HepG2 (cell line): ENCODE data around the gene RIF1. TPM values are rescaled to one million over a fixed set of nuclear protein-coding genes. Genes with fewer than 3 reads are reported as not detected.

Source experiments
- ATAC-seq: fragments of 200-7000 bp; cut with Tn5 transposase; 3 replicates; pipeline ENCODE4 v1.9.1; 2020; ENCODE audit warnings: mild to moderate bottlenecking, moderate library complexity
- BruUV-seq: library from RNA; stranded (reverse); fragments of 400-500 nt; replicated peaks from 2 replicates; lab custom pipeline; 2021; lab: Mats Ljungman, UMichigan
- CTCF ChIA-PET: fragments of 300-600 bp; formaldehyde crosslinking; extraction: SDS; loops from one replicate; lab custom pipeline; 2021; ENCODE audit warnings: low total read pairs, inconsistent platforms, low intra/inter-chr PET ratio; lab: Yijun Ruan, JAX
- POLR2A ChIA-PET: fragments of 350-600 bp; sonication (Branson Sonifier 250); formaldehyde crosslinking; loops from one replicate; lab custom pipeline; 2020; ENCODE audit warnings: antibody characterized with exemption, inconsistent platforms; lab: Yijun Ruan, JAX
- DNase-seq: peaks from one replicate; pipeline ENCODE4 v3.0.0-alpha.2; 2015; ENCODE audit warnings: low spot score
- FAIRE-seq: peaks from 3 replicates; lab custom pipeline; 2011; peaks lifted over from hg19 to GRCh38; lab: Jason Lieb, UNC
- H2AFZ ChIP-seq: one replicate; pipeline ENCODE4 v1.6.1; 2011; ENCODE audit warnings: low read length, inconsistent platforms
- H3K27ac ChIP-seq: fragments of 300-600 bp; 3 replicates; pipeline ENCODE4 v1.8.0; 2011; ENCODE audit warnings: mixed run types, mild to moderate bottlenecking, mixed read lengths, low read length, inconsistent platforms; ENCODE audit not compliant: insufficient read depth; ENCODE audit errors: extremely low read length
- H3K27me3 ChIP-seq, 2 experiments: fragments of 200-600 bp in 1 of 2; 2 replicates in 1 of 2; 3 replicates in 1 of 2; pipeline versions ENCODE4 v1.6.0 to v1.8.0; 2011; ENCODE audit warnings: low read length in 2 of 2, mild to moderate bottlenecking in 2 of 2, moderate library complexity in 2 of 2, inconsistent platforms in 1 of 2; ENCODE audit not compliant: insufficient read depth in 2 of 2, control insufficient read depth in 1 of 2
- H3K36me3 ChIP-seq, 2 experiments: fragments of 200-600 bp in 1 of 2; replicated peaks in 1 of 2; 2 replicates in 1 of 2; 3 replicates in 1 of 2; pipeline versions ENCODE4 v1.5.1 to v1.8.0; 2011; ENCODE audit warnings: low read length in 2 of 2, inconsistent platforms in 1 of 2; ENCODE audit not compliant: insufficient read depth in 2 of 2, control insufficient read depth in 1 of 2
- H3K4me1 ChIP-seq: 2 replicates; pipeline ENCODE4 v1.5.1; 2012; ENCODE audit warnings: low read length, inconsistent platforms; ENCODE audit not compliant: insufficient read depth
- H3K4me2 ChIP-seq: 2 replicates; pipeline ENCODE4 v1.6.0; 2011; ENCODE audit warnings: low read depth, low read length, inconsistent platforms
- H3K4me3 ChIP-seq, 3 experiments: fragments of 200-600 bp in 1 of 3; sonication (generic), shearing (Covaris generic) in 1 of 3; replicated peaks in 1 of 3; 2 replicates each; pipeline ENCODE4 v1.5.1; 2011 to 2016; ENCODE audit warnings: low read length in 3 of 3, inconsistent platforms in 2 of 3, low read depth in 2 of 3, mild to moderate bottlenecking in 2 of 3, control low read depth in 1 of 3, mixed read lengths in 1 of 3; ENCODE audit not compliant: insufficient read depth in 1 of 3
- H3K79me2 ChIP-seq: one replicate; pipeline ENCODE4 v1.6.1; 2011; ENCODE audit warnings: low read length, inconsistent platforms; ENCODE audit not compliant: insufficient read depth
- H3K9ac ChIP-seq: 2 replicates; pipeline ENCODE4 v1.6.0; 2011; ENCODE audit warnings: mild to moderate bottlenecking, low read depth, low read length, inconsistent platforms; ENCODE audit not compliant: insufficient read depth
- H3K9me3 ChIP-seq: 2 replicates; pipeline ENCODE4 v1.5.1; 2012; ENCODE audit warnings: mild to moderate bottlenecking, low read length
- H4K20me1 ChIP-seq: 2 replicates; pipeline ENCODE4 v1.6.0; 2011; ENCODE audit warnings: inconsistent platforms, mild to moderate bottlenecking, low read length, moderate library complexity; ENCODE audit not compliant: insufficient read depth
- AHDC1 ChIP-seq: sonication (generic); formaldehyde crosslinking; IDR thresholded peaks from 2 replicates; pipeline ENCODE4 v1.5.1; 2020; ENCODE audit warnings: mild to moderate bottlenecking, missing genetic modification reagents, borderline replicate concordance
- ATF1 ChIP-seq: IDR thresholded peaks from 2 replicates; pipeline ENCODE4 v1.6.1; 2016; ENCODE audit warnings: mild to moderate bottlenecking, control low read depth
- HDAC1 ChIP-seq: sonication (generic); formaldehyde crosslinking; IDR thresholded peaks from 2 replicates; pipeline ENCODE4 v1.5.1; 2020; ENCODE audit warnings: mild to moderate bottlenecking, missing genetic modification reagents
- HMGXB4 ChIP-seq, 2 experiments: sonication (generic) in 1 of 2; formaldehyde crosslinking in 1 of 2; IDR thresholded peaks; 2 replicates each; pipeline versions ENCODE4 v1.4.0 to v1.6.1; 2018 to 2020; ENCODE audit warnings: missing genetic modification reagents in 2 of 2, borderline replicate concordance in 1 of 2, low read depth in 1 of 2, mild to moderate bottlenecking in 1 of 2, missing biosample characterization in 1 of 2
- IRX3 ChIP-seq: sonication (generic); formaldehyde crosslinking; IDR thresholded peaks from 2 replicates; pipeline ENCODE4 v1.8.1; 2023; ENCODE audit warnings: mild to moderate bottlenecking, low read depth, missing genetic modification reagents, borderline replicate concordance
- KLF16 ChIP-seq, 2 experiments: sonication (generic) in 1 of 2; formaldehyde crosslinking in 1 of 2; IDR thresholded peaks; 2 replicates each; pipeline versions ENCODE4 v1.6.1 to v1.8.0; 2016 to 2023; ENCODE audit warnings: missing genetic modification reagents in 2 of 2, missing compliant biosample characterization in 1 of 2
- KMT2B ChIP-seq: IDR thresholded peaks from 2 replicates; pipeline ENCODE4 v1.6.1; 2016; ENCODE audit warnings: missing genetic modification reagents, missing compliant biosample characterization
- MAFF ChIP-seq: IDR thresholded peaks from 2 replicates; pipeline ENCODE4 v1.6.1; 2011; ENCODE audit warnings: low read depth, low read length, improper control_type of control experiment
- MED13 ChIP-seq: sonication (generic); formaldehyde crosslinking; IDR thresholded peaks from 2 replicates; pipeline ENCODE4 v1.5.0; 2020; ENCODE audit warnings: missing genetic modification reagents
- NPAS2 ChIP-seq: sonication (generic); formaldehyde crosslinking; IDR thresholded peaks from 2 replicates; pipeline ENCODE4 v1.8.0; 2022; ENCODE audit warnings: mild to moderate bottlenecking, missing genetic modification reagents, borderline replicate concordance
- TMF1 ChIP-seq: sonication (generic); formaldehyde crosslinking; IDR thresholded peaks from 2 replicates; pipeline ENCODE4 v1.8.1; 2022; ENCODE audit warnings: low read depth, missing genetic modification reagents
- ZBTB4 ChIP-seq: sonication (generic); formaldehyde crosslinking; IDR thresholded peaks from 2 replicates; pipeline ENCODE4 v1.4.0; 2020; ENCODE audit warnings: missing genetic modification reagents, mild to moderate bottlenecking, borderline replicate concordance
- ZFP62 ChIP-seq: sonication (generic); formaldehyde crosslinking; IDR thresholded peaks from 2 replicates; pipeline ENCODE4 v1.4.0; 2020; ENCODE audit warnings: missing genetic modification reagents
- ZNF644 ChIP-seq: IDR thresholded peaks from 2 replicates; pipeline ENCODE4 v1.6.1; 2016; ENCODE audit warnings: low read depth
- ZNF879 ChIP-seq: sonication (generic); formaldehyde crosslinking; IDR thresholded peaks from 2 replicates; pipeline ENCODE4 v1.8.1; 2023; ENCODE audit warnings: missing genetic modification reagents
- WGBS: methylation state at CpG from one replicate; pipeline ENCODE4 v1.1.6; 2017; ENCODE audit warnings: low lambda C conversion rate; 5-methylcytosine and 5-hydroxymethylcytosine counted together
- in situ Hi-C: cut with HindIII; loops from 2 replicates; pipeline ENCODE4 v1.10.0; 2017; ENCODE audit warnings: low pct_unique_long_range_greater_than_20kb; ENCODE audit not compliant: extremely low pct_ligation_motif_present
- intact Hi-C: fragments of 100-400 bp; cut with micrococcal nuclease; formaldehyde crosslinking; loops from one replicate; pipeline ENCODE4 v1.10.0; 2022; ENCODE audit not compliant: unreplicated experiment
- polyA plus RNA-seq, 8 experiments: library from polyadenylated mRNA; depleted of rRNA in 3 of 8; stranded (reverse) in 7 of 8; unstranded in 1 of 8; fragments of >200 nt; fragmentation: Illumina TruSeq in 4 of 8; extraction: Trizol in 4 of 8; gene quantifications; 2 replicates each; pipeline versions ENCODE4 v1.2.1 to v1.2.3, GENCODE V29; 2011 to 2016; ENCODE audit warnings: low read depth in 4 of 8, missing spikeins in 1 of 8, mixed read lengths in 1 of 8; ENCODE audit not compliant: insufficient read depth in 1 of 8
- total RNA-seq, 5 experiments: library from RNA; depleted of rRNA; stranded (reverse); fragments of >200 nt; fragmentation: Illumina TruSeq; extraction: Trizol; gene quantifications; 2 replicates each; pipeline ENCODE4 v1.2.3, GENCODE V29; 2016; ENCODE audit warnings: low read depth in 1 of 5

The RIF1 gene
- total and polyA plus RNA-seq, 2 of the 13 experiments (the other 11 are each of a cell fraction or from before 2014, with no cell fraction given) = 12.1 to 73.6 TPM

- Histone ChIP-seq H3K4me2 (no peak overlapping the region), H3K79me2 (no peaks in the 10 kb centered on the region), H3K9me3 (no peaks in the 10 kb centered on the region), H3K4me1 (no peaks in the 10 kb centered on the region), H3K27me3 (no peaks in the 10 kb centered on the region), H4K20me1 (no peaks in the 10 kb centered on the region), H2AFZ (no peak overlapping the region), H3K36me3 (peaks cover 17 to 82% of the 10 kb centered on the region in 2 experiments), H3K4me3 (no peak overlapping the region), H3K27ac (no peak overlapping the region), H3K9ac (no peak overlapping the region)
- intact Hi-C loops = no loop called here
- no TSS peak for BruUV-seq
- no peak for DNase-seq
- CTCF ChIA-PET = no interaction called here
- WGBS = 96% methylated on average over 1 of the region's 1 CpG
- in situ Hi-C loops = loop anchor here (25.0 kb wide), 1 partner anchor 1203 kb away; no protein-coding TSS in a partner anchor
- no peak for FAIRE-seq
- POLR2A ChIA-PET = no interaction called here
- ATAC-seq = no peak
- TF ChIP-seq KMT2B (CRISPR knock-in tag) (no peak), ZBTB4 (no peak), TMF1 (no peak), ZNF879 (no peak), ZNF644 (CRISPR knock-in tag) (no peak), MED13 (CRISPR knock-in tag) (no peak), AHDC1 (no peak), KLF16 (CRISPR knock-in tag; IDR thresholded peaks at IDR 0.05) (no peak), HMGXB4 (CRISPR knock-in tag; IDR thresholded peaks at IDR 0.05; ENCODE audit: borderline replicate concordance in 1 of 2, low read depth in 1 of 2) (no peak), MAFF (no peak), IRX3 (no peak), ZFP62 (CRISPR knock-in tag) (no peak), ATF1 (CRISPR knock-in tag) (no peak), HDAC1 (no peak), NPAS2 (CRISPR knock-in tag) (no peak)
- TF ChIP-seq, all 625 proteins: peak for 0
Observed at GRCh38 chr2:151459358-151459757, 49.7 kb downstream of the RIF1 start.
